Osteocyte (in vitro differentiated cells): Measurements from ENCODE around the gene TERF2IP. TPM values are rescaled to one million over a fixed set of nuclear protein-coding genes. Genes with fewer than 3 reads are reported as not detected.

ENCODE experiments used
- DNase-seq: peaks from one replicate; pipeline ENCODE4 v3.0.0; 2021; ENCODE audit warnings: mixed read lengths; ENCODE audit not compliant: unreplicated experiment; ENCODE audit errors: extremely low spot score
- H3K27ac Mint-ChIP-seq: one replicate; pipeline ENCODE4 v1.8.0; 2021; ENCODE audit warnings: mild to moderate bottlenecking, mixed read lengths; ENCODE audit not compliant: unreplicated experiment
- H3K27me3 Mint-ChIP-seq: one replicate; pipeline ENCODE4 v1.8.0; 2021; ENCODE audit warnings: mixed read lengths; ENCODE audit not compliant: unreplicated experiment
- H3K36me3 Mint-ChIP-seq: one replicate; pipeline ENCODE4 v1.8.0; 2021; ENCODE audit warnings: mixed read lengths; ENCODE audit not compliant: unreplicated experiment
- H3K4me1 Mint-ChIP-seq: one replicate; pipeline ENCODE4 v1.8.0; 2021; ENCODE audit warnings: mixed read lengths; ENCODE audit not compliant: unreplicated experiment
- H3K4me3 Mint-ChIP-seq: one replicate; pipeline ENCODE4 v1.8.0; 2021; ENCODE audit warnings: mild to moderate bottlenecking, moderate library complexity, mixed read lengths; ENCODE audit not compliant: unreplicated experiment
- H3K9me3 Mint-ChIP-seq: one replicate; pipeline ENCODE4 v1.8.0; 2021; ENCODE audit warnings: mixed read lengths; ENCODE audit not compliant: unreplicated experiment
- CTCF ChIP-seq: fragments of 200-600 bp; sonication (generic); IDR thresholded peaks from 2 replicates; pipeline ENCODE4 v1.5.0; 2021; ENCODE audit warnings: antibody characterized with exemption, mild to moderate bottlenecking, moderate library complexity
- total RNA-seq: library from RNA; stranded (reverse); gene quantifications from 2 replicates; pipeline ENCODE4 v1.2.1, GENCODE V29; 2021

TERF2IP gene
- total RNA-seq, 1 donor from 2014 or later = 65.8 TPM

- H3K4me3 Mint-ChIP-seq = no peak overlapping the region
- H3K36me3 Mint-ChIP-seq = peaks cover 46% of the 10 kb centered on the region
- no peak for TF ChIP-seq CTCF
- no peaks in the 10 kb centered on the region for H3K27me3 Mint-ChIP-seq
- DNase-seq = no peak
- H3K9me3 Mint-ChIP-seq = no peaks in the 10 kb centered on the region
- H3K27ac Mint-ChIP-seq = no peak overlapping the region
- no peaks in the 10 kb centered on the region for H3K4me1 Mint-ChIP-seq
These were observed 33.3 kb upstream of the TERF2IP start for GRCh38 chr16:75614066-75614897.

- Mint-ChIP-seq H3K36me3 (peaks cover 47% of the 10 kb centered on the region), H3K27me3 (no peaks in the 10 kb centered on the region), H3K4me1 (peaks cover under 1% of the 10 kb centered on the region), H3K27ac (no peak overlapping the region), H3K9me3 (no peaks in the 10 kb centered on the region), H3K4me3 (no peak overlapping the region)
- no peak for TF ChIP-seq CTCF
- DNase-seq = no peak
These were observed 32.0 kb upstream of the TERF2IP start for GRCh38 chr16:75615619-75616018.

- Mint-ChIP-seq H3K36me3 (peaks cover 47% of the 10 kb centered on the region), H3K27ac (no peak overlapping the region)
These were observed 31.0 kb upstream of the TERF2IP start for GRCh38 chr16:75616521-75617010.

GRCh38 chr16:75617121-75617520 lies 30.5 kb upstream of the TERF2IP start:
- DNase-seq = no peak
- no peak for TF ChIP-seq CTCF
- H3K27me3 Mint-ChIP-seq = no peaks in the 10 kb centered on the region
- peaks cover 15% of the 10 kb centered on the region for H3K4me1 Mint-ChIP-seq
- H3K4me3 Mint-ChIP-seq = no peak overlapping the region
- no peak overlapping the region for H3K27ac Mint-ChIP-seq
- peaks cover 46% of the 10 kb centered on the region for H3K36me3 Mint-ChIP-seq
- H3K9me3 Mint-ChIP-seq = no peaks in the 10 kb centered on the region

More at GRCh38 chr16:75616521-75617010, 31.0 kb upstream of the TERF2IP start:
- no peak for DNase-seq
- Mint-ChIP-seq H3K4me1 (peaks cover 9% of the 10 kb centered on the region), H3K27me3 (no peaks in the 10 kb centered on the region), H3K9me3 (no peaks in the 10 kb centered on the region), H3K4me3 (no peak overlapping the region)
- no peak for TF ChIP-seq CTCF

GRCh38 chr16:75618780-75619179 lies 28.8 kb upstream of the TERF2IP start:
- Mint-ChIP-seq H3K36me3 (peaks cover 34% of the 10 kb centered on the region), H3K27ac (no peak overlapping the region), H3K9me3 (no peaks in the 10 kb centered on the region), H3K4me3 (no peak overlapping the region), H3K27me3 (no peaks in the 10 kb centered on the region), H3K4me1 (peaks cover 26% of the 10 kb centered on the region)
- no peak for TF ChIP-seq CTCF
- DNase-seq = no peak
